ENCODE data around the gene SEPTIN5. TPM values are rescaled to one million over a fixed set of nuclear protein-coding genes. Genes with fewer than 3 reads are reported as not detected.

SEPTIN5 gene
- polyA plus RNA-seq, 1 experiment: 38.8 TPM

DNA sequence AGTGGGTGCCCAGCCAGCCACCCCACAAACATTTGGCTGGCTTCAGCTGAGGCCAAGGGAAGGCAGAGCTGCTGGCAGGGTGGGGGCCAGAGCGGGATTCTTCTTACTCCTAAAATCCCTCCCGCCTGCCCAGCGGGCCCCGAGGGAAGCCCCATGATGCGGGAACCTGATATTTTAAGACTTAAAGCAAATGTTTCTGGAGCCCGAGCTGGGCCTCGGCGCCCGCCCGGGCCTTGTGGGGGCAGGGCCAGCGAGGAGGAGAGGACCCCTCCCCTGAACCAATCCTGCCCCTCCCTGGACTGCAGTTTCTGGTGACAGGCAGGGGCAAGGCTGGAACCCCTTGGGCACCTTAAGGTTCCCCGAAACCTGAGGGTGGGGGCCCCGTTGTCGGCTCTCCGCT lies 26.3 kb downstream of the SEPTIN5 start:
- no peak for DNase-seq (ENCODE audit: low read depth)
- no peaks in the 10 kb centered on the region for H3K27me3 ChIP-seq (ENCODE audit: control insufficient read depth, insufficient read depth, low read length)
- TF ChIP-seq, protein P1, sequence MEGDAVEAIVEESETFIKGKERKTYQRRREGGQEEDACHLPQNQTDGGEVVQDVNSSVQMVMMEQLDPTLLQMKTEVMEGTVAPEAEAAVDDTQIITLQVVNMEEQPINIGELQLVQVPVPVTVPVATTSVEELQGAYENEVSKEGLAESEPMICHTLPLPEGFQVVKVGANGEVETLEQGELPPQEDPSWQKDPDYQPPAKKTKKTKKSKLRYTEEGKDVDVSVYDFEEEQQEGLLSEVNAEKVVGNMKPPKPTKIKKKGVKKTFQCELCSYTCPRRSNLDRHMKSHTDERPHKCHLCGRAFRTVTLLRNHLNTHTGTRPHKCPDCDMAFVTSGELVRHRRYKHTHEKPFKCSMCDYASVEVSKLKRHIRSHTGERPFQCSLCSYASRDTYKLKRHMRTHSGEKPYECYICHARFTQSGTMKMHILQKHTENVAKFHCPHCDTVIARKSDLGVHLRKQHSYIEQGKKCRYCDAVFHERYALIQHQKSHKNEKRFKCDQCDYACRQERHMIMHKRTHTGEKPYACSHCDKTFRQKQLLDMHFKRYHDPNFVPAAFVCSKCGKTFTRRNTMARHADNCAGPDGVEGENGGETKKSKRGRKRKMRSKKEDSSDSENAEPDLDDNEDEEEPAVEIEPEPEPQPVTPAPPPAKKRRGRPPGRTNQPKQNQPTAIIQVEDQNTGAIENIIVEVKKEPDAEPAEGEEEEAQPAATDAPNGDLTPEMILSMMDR (IDR thresholded peaks at IDR 0.05; ENCODE audit: insufficient read depth, low read depth, low read length): no peak
- H3K36me3 ChIP-seq (ENCODE audit: control insufficient read depth, insufficient read depth, low read length): no peaks in the 10 kb centered on the region
- H3K4me3 ChIP-seq (ENCODE audit: low read depth, low read length): no peak overlapping the region
- POLR2A ChIA-PET: no interaction called here
- CTCF ChIA-PET: interaction anchor here (9.0 kb wide), 1 partner anchor 10 kb away, joined by 49 read pairs; no protein-coding TSS in a partner anchor

DNA sequence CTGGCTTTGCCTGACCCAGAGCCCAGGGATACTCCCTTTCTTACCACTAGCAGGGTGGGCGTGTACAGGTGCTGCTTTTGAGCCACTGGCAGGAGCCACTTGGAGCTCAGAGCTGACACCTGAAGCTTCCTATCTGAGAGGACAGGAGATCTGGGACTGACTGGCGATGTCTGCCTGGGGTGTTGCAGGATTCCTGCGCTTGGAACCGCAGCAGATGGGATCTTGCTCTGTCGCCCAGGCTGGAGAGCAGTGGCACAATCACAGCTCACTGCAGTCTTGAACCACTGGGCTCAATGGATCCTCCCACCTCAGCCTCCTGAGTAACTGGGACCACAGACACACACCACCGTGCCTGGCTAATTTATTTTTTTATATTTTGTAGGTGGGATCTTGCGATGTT lies 26.8 kb downstream of the SEPTIN5 start:
- ChIA-PET POLR2A (no interaction called here), CTCF (interaction anchor here (1.2 to 9.0 kb wide), 4 partner anchors 8 to 173 kb away, joined by 3 to 49 read pairs (median 6); no protein-coding TSS in a partner anchor)
- no peak for DNase-seq (ENCODE audit: low read depth)
- H3K27me3 ChIP-seq (ENCODE audit: control insufficient read depth, insufficient read depth, low read length): no peaks in the 10 kb centered on the region
- no peak overlapping the region for H3K4me3 ChIP-seq (ENCODE audit: low read depth, low read length)
- TF ChIP-seq, protein P1 (IDR thresholded peaks at IDR 0.05; ENCODE audit: insufficient read depth, low read depth, low read length): no peak
- H3K36me3 ChIP-seq (ENCODE audit: control insufficient read depth, insufficient read depth, low read length): no peaks in the 10 kb centered on the region

DNA sequence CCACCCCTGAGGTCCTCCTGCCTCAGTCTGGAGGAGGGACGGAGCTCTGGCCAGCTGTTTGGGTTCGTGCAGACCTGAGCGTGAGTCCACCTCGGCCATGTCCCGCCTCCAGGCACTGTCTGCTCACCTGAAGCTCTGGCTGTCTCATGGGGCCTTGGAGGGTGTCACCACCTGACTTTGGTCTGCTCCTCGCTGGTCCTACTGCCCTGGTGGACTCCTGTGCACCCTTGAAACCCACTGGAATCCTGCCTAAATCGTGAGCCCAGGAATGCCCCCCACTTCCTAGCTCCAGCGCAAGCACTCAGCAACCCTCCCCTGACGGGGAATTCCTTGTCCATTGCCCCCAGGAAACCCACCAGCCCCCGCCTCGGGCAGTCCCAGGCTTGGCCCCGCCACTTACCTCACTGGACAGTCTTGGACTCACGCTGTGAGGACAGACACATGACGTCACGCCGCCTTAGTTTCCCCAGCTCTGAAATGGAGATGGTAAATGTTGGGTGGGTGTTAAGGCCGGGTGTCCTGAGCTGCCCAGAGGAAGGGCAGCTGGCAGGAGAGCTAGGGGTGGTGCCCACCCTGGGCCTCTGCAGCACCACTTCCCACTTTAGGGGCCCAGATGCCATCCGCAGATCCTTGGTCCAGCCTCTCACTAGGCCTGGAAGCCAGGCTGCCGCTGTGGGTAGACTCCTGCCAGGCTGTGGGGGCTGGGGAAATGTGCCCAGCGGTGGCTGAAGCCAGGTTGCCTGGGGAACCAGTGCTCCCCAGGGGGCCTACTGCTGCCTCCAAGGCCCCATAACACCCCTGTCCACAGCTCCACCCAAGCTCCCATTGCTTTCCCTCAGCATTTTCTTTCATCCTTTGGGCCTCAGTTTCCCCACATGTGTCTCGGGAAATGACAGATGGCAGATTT lies 28.1 kb downstream of the SEPTIN5 start:
- CTCF ChIA-PET: interaction anchor here (1.2 to 9.0 kb wide), 4 partner anchors 10 to 172 kb away, joined by 3 to 49 read pairs (median 6); no protein-coding TSS in a partner anchor
- TF ChIP-seq, protein P1 (IDR thresholded peaks at IDR 0.05; ENCODE audit: insufficient read depth, low read depth, low read length): no peak

DNA sequence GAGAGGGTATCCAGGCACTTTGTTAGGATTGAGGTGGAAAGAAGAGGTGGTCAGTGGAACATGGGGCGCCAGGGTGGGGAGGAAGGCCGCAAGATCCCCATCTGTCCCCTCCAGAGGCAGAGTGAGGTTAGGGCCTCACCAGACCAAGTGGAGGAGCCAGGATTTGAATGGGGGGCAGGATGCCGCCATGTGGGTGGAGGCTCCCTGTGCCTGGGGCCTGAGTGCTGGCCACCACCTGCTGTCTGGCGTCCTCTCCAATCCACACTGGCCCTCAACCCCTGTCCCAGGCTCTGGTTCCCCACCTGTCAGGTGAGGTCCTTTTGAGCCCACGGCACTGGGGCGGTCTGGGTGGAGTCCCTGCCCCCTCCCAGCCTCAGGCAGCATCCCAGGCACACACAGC lies 28.8 kb downstream of the SEPTIN5 start:
- no peak for DNase-seq (ENCODE audit: low read depth)
- POLR2A ChIA-PET: interaction anchor here (0.7 kb wide), 1 partner anchor 8 kb away, joined by 3 read pairs; no protein-coding TSS in a partner anchor
- H3K27me3 ChIP-seq (ENCODE audit: control insufficient read depth, insufficient read depth, low read length): no peaks in the 10 kb centered on the region
- CTCF ChIA-PET: interaction anchor here (9.0 kb wide), 1 partner anchor 12 kb away, joined by 49 read pairs; no protein-coding TSS in a partner anchor
- H3K4me3 ChIP-seq (ENCODE audit: low read depth, low read length): no peak overlapping the region
- TF ChIP-seq, protein P1 (IDR thresholded peaks at IDR 0.05; ENCODE audit: insufficient read depth, low read depth, low read length): no peak
- H3K36me3 ChIP-seq (ENCODE audit: control insufficient read depth, insufficient read depth, low read length): no peaks in the 10 kb centered on the region

More for the DNA sequence above, 28.1 kb downstream of the SEPTIN5 start:
- POLR2A ChIA-PET: interaction anchor here (0.7 kb wide), 1 partner anchor 9 kb away, joined by 3 read pairs; no protein-coding TSS in a partner anchor
- Histone ChIP-seq H3K4me3 (ENCODE audit: low read depth, low read length) (no peak overlapping the region), H3K36me3 (ENCODE audit: control insufficient read depth, insufficient read depth, low read length) (no peaks in the 10 kb centered on the region), H3K27me3 (ENCODE audit: control insufficient read depth, insufficient read depth, low read length) (no peaks in the 10 kb centered on the region)
- no peak for DNase-seq (ENCODE audit: low read depth)

DNA sequence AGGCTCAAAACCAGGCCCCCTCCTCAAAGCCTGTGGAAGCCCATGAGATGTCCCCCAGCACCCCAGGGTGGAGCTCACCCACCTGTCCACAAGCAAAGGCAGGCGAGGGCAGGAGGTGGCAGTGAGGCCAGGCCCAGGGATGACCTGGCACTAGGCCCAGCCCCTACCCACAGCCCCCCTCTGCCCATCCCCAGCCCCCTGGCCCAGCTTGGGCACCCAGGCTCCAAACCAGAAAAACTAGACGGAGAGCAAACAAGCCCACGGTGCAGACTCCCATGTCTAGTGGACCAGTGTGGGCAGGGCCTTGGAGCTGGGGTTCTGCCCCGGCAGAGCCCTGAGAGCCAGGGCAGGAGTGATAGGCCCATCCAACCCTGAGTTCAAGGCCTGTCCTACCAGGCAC lies 29.3 kb downstream of the SEPTIN5 start:
- peaks cover 2% of the 10 kb centered on the region; the same call in 1 of the 2 replicates for H3K27me3 ChIP-seq (ENCODE audit: control insufficient read depth, insufficient read depth, low read length)
- ChIA-PET POLR2A (no interaction called here), CTCF (interaction anchor here (0.9 to 9.0 kb wide), 2 partner anchors 13 to 163 kb away, joined by 3 to 49 read pairs; no protein-coding TSS in a partner anchor)
- H3K4me3 ChIP-seq (ENCODE audit: low read depth, low read length): no peak overlapping the region
- no peaks in the 10 kb centered on the region for H3K36me3 ChIP-seq (ENCODE audit: control insufficient read depth, insufficient read depth, low read length)
- TF ChIP-seq, protein P1 (IDR thresholded peaks at IDR 0.05; ENCODE audit: insufficient read depth, low read depth, low read length): no peak
- no peak for DNase-seq (ENCODE audit: low read depth)

Measured in BJ (cell line).